ENCODE results near the gene NRG2. TPM values are rescaled to one million over a fixed set of nuclear protein-coding genes. Genes with fewer than 3 reads are reported as not detected.

NRG2 gene
- total RNA-seq, 2 experiments from 2014 or later: 0.11 to 0.14 TPM

- DNase-seq: no peak
- Mint-ChIP-seq H3K4me3 (no peak overlapping the region), H3K27ac (no peak overlapping the region), H3K36me3 (ENCODE audit: low read depth) (no peaks in the 10 kb centered on the region), H3K4me1 (no peaks in the 10 kb centered on the region), H3K9me3 (ENCODE audit: low read depth) (no peaks in the 10 kb centered on the region), H3K27me3 (peaks cover 21% of the 10 kb centered on the region)
- ATAC-seq: no peak
- intact Hi-C loops (cut with DNase I, micrococcal nuclease): no loop called here
- POLR2A ChIA-PET: no interaction called here
- CTCF ChIA-PET: no interaction called here
These were observed 19.4 kb downstream of the NRG2 start for GRCh38 chr5:140023611-140024191.

- POLR2A ChIA-PET: no interaction called here
- ATAC-seq: no peak
- Mint-ChIP-seq H3K9me3 (ENCODE audit: low read depth) (no peaks in the 10 kb centered on the region), H3K27me3 (peaks cover 16% of the 10 kb centered on the region), H3K4me3 (no peak overlapping the region), H3K4me1 (no peaks in the 10 kb centered on the region), H3K27ac (no peak overlapping the region), H3K36me3 (ENCODE audit: low read depth) (no peaks in the 10 kb centered on the region)
- intact Hi-C loops (cut with DNase I, micrococcal nuclease): no loop called here
- CTCF ChIA-PET: interaction anchor here (1.7 kb wide), 1 partner anchor 52 kb away, joined by 3 read pairs; no protein-coding TSS in a partner anchor
- DNase-seq: no peak
These were observed 22.4 kb downstream of the NRG2 start for GRCh38 chr5:140020601-140021177.

GRCh38 chr5:140018920-140019644 is 24.0 kb downstream of the NRG2 start:
- H3K4me1 Mint-ChIP-seq: no peaks in the 10 kb centered on the region
- H3K27ac Mint-ChIP-seq: no peak overlapping the region
- no peak overlapping the region for H3K4me3 Mint-ChIP-seq
- intact Hi-C loops (cut with DNase I, micrococcal nuclease): no loop called here
- no peak for DNase-seq
- no peak for ATAC-seq
- H3K9me3 Mint-ChIP-seq (ENCODE audit: low read depth): no peaks in the 10 kb centered on the region
- peaks cover 7% of the 10 kb centered on the region for H3K27me3 Mint-ChIP-seq
- ChIA-PET CTCF (interaction anchor here (1.0 to 1.7 kb wide), 2 partner anchors 10 to 50 kb away, joined by 3 read pairs; no protein-coding TSS in a partner anchor), POLR2A (interaction anchor here (0.6 kb wide), 1 partner anchor 17 kb away, joined by 9 read pairs; no protein-coding TSS in a partner anchor)
- no peaks in the 10 kb centered on the region for H3K36me3 Mint-ChIP-seq (ENCODE audit: low read depth)

GRCh38 chr5:140018517-140018916 is 24.6 kb downstream of the NRG2 start:
- Mint-ChIP-seq H3K4me3 (no peak overlapping the region), H3K27me3 (peaks cover 3% of the 10 kb centered on the region), H3K4me1 (no peaks in the 10 kb centered on the region), H3K27ac (no peak overlapping the region), H3K36me3 (ENCODE audit: low read depth) (no peaks in the 10 kb centered on the region), H3K9me3 (ENCODE audit: low read depth) (no peaks in the 10 kb centered on the region)
- no peak for DNase-seq
- CTCF ChIA-PET: interaction anchor here (1.0 kb wide), 1 partner anchor 9 kb away, joined by 3 read pairs; no protein-coding TSS in a partner anchor
- POLR2A ChIA-PET: interaction anchor here (0.6 kb wide), 1 partner anchor 17 kb away, joined by 9 read pairs; no protein-coding TSS in a partner anchor
- intact Hi-C loops (cut with DNase I, micrococcal nuclease): no loop called here
- no peak for ATAC-seq

- Mint-ChIP-seq H3K27me3 (peaks cover 3% of the 10 kb centered on the region), H3K36me3 (ENCODE audit: low read depth) (no peaks in the 10 kb centered on the region), H3K27ac (no peak overlapping the region), H3K4me1 (no peaks in the 10 kb centered on the region), H3K4me3 (no peak overlapping the region), H3K9me3 (ENCODE audit: low read depth) (no peaks in the 10 kb centered on the region)
- DNase-seq: no peak
- POLR2A ChIA-PET: interaction anchor here (0.6 to 0.7 kb wide), 2 partner anchors 16 to 81 kb away, joined by 3 to 9 read pairs; no protein-coding TSS in a partner anchor
- intact Hi-C loops (cut with DNase I, micrococcal nuclease): no loop called here
- no peak for ATAC-seq
- CTCF ChIA-PET: interaction anchor here (1.0 kb wide), 1 partner anchor 9 kb away, joined by 3 read pairs; no protein-coding TSS in a partner anchor
These were observed 25.0 kb downstream of the NRG2 start for GRCh38 chr5:140018096-140018481.

- peaks cover 3% of the 10 kb centered on the region for H3K27me3 Mint-ChIP-seq
- ATAC-seq: no peak
- intact Hi-C loops (cut with DNase I, micrococcal nuclease): no loop called here
- no peak for DNase-seq
- H3K36me3 Mint-ChIP-seq (ENCODE audit: low read depth): no peaks in the 10 kb centered on the region
- H3K27ac Mint-ChIP-seq: no peak overlapping the region
- no peaks in the 10 kb centered on the region for H3K4me1 Mint-ChIP-seq
- H3K4me3 Mint-ChIP-seq: no peak overlapping the region
- ChIA-PET CTCF (interaction anchor here (1.0 kb wide), 1 partner anchor 8 kb away, joined by 3 read pairs; no protein-coding TSS in a partner anchor), POLR2A (interaction anchor here (0.7 kb wide), 1 partner anchor 82 kb away, joined by 3 read pairs; no protein-coding TSS in a partner anchor)
- no peaks in the 10 kb centered on the region for H3K9me3 Mint-ChIP-seq (ENCODE audit: low read depth)
These were observed 25.6 kb downstream of the NRG2 start for GRCh38 chr5:140017397-140018095.

- intact Hi-C loops (cut with DNase I, micrococcal nuclease): no loop called here
- ATAC-seq (no peak), DNase-seq (no peak)
- POLR2A ChIA-PET: no interaction called here
- H3K27me3 Mint-ChIP-seq: no peaks in the 10 kb centered on the region
- H3K9me3 Mint-ChIP-seq (ENCODE audit: low read depth): no peaks in the 10 kb centered on the region
- no peak overlapping the region for H3K4me3 Mint-ChIP-seq
- H3K36me3 Mint-ChIP-seq (ENCODE audit: low read depth): no peaks in the 10 kb centered on the region
- no peak overlapping the region for H3K27ac Mint-ChIP-seq
- no peaks in the 10 kb centered on the region for H3K4me1 Mint-ChIP-seq
- CTCF ChIA-PET: interaction anchor here (0.8 kb wide), 1 partner anchor 47 kb away, joined by 3 read pairs; no protein-coding TSS in a partner anchor
These were observed 27.4 kb downstream of the NRG2 start for GRCh38 chr5:140015706-140016105.

GRCh38 chr5:140014751-140015150 is 28.3 kb downstream of the NRG2 start:
- no peak for ATAC-seq
- Mint-ChIP-seq H3K4me1 (no peaks in the 10 kb centered on the region), H3K4me3 (no peak overlapping the region), H3K9me3 (ENCODE audit: low read depth) (no peaks in the 10 kb centered on the region), H3K27me3 (no peaks in the 10 kb centered on the region), H3K27ac (no peak overlapping the region), H3K36me3 (ENCODE audit: low read depth) (no peaks in the 10 kb centered on the region)
- POLR2A ChIA-PET: no interaction called here
- CTCF ChIA-PET: no interaction called here
- intact Hi-C loops (cut with DNase I, micrococcal nuclease): no loop called here
- DNase-seq: no peak

- Mint-ChIP-seq H3K4me1 (no peaks in the 10 kb centered on the region), H3K36me3 (ENCODE audit: low read depth) (no peaks in the 10 kb centered on the region), H3K4me3 (no peak overlapping the region), H3K9me3 (ENCODE audit: low read depth) (no peaks in the 10 kb centered on the region), H3K27me3 (no peaks in the 10 kb centered on the region), H3K27ac (no peak overlapping the region)
- ATAC-seq: no peak
- CTCF ChIA-PET: no interaction called here
- POLR2A ChIA-PET: interaction anchor here (0.7 kb wide), 1 partner anchor 115 kb away, joined by 7 read pairs; no protein-coding TSS in a partner anchor
- intact Hi-C loops (cut with DNase I, micrococcal nuclease): no loop called here
- DNase-seq: no peak
These were observed 29.6 kb downstream of the NRG2 start for GRCh38 chr5:140013536-140013935.

GRCh38 chr5:140012443-140012842 is 30.7 kb downstream of the NRG2 start:
- intact Hi-C loops (cut with DNase I, micrococcal nuclease): no loop called here
- Mint-ChIP-seq H3K27ac (no peak overlapping the region), H3K4me1 (no peaks in the 10 kb centered on the region), H3K4me3 (no peak overlapping the region), H3K9me3 (ENCODE audit: low read depth) (no peaks in the 10 kb centered on the region), H3K36me3 (ENCODE audit: low read depth) (no peaks in the 10 kb centered on the region), H3K27me3 (no peaks in the 10 kb centered on the region)
- ChIA-PET POLR2A (no interaction called here), CTCF (no interaction called here)
- ATAC-seq (no peak), DNase-seq (no peak)

- ChIA-PET POLR2A (no interaction called here), CTCF (no interaction called here)
- DNase-seq: no peak
- Mint-ChIP-seq H3K4me1 (no peaks in the 10 kb centered on the region), H3K36me3 (ENCODE audit: low read depth) (no peaks in the 10 kb centered on the region), H3K27me3 (no peaks in the 10 kb centered on the region), H3K9me3 (ENCODE audit: low read depth) (no peaks in the 10 kb centered on the region), H3K27ac (no peak overlapping the region), H3K4me3 (no peak overlapping the region)
- ATAC-seq: no peak
- intact Hi-C loops (cut with DNase I, micrococcal nuclease): no loop called here
These were observed 31.7 kb downstream of the NRG2 start for GRCh38 chr5:140011297-140011802.
